CD4-positive, alpha-beta T cell treated with Interleukin-6 for 4 hours (primary cell): ENCODE measurements around the gene KCNH4.
"Not testable (repeated sequence)": the region's sequence is repeated elsewhere in the genome, so short reads cannot be mapped to it uniquely, and the experiment has no call there.

Source experiments
- DNase-seq: peaks from one replicate; pipeline ENCODE4 v3.0.0-alpha.2; 2020; ENCODE audit warnings: mixed read lengths

KCNH4 gene

GRCh38 chr17:42180922-42181850 lies at the start of gene KCNH4:
TSS of gene KCNH4 (minus strand) at chr17:42181142. CDS start at chr17:42180945, 197 bp downstream.
- peak; percentile 86 for DNase-seq

- DNase-seq = no peak
These were observed 49.3 kb upstream of the KCNH4 start for GRCh38 chr17:42230225-42230624.

GRCh38 chr17:42227849-42228700 lies 47.1 kb upstream of the KCNH4 start:
- DNase-seq = no peak

- no peak for DNase-seq
These were observed 44.7 kb upstream of the KCNH4 start for GRCh38 chr17:42225646-42226045.

- DNase-seq = no peak
These were observed 43.7 kb upstream of the KCNH4 start for GRCh38 chr17:42224651-42225050.

GRCh38 chr17:42221886-42222745 lies 41.2 kb upstream of the KCNH4 start:
- DNase-seq = peak; percentile 79

- DNase-seq = not testable (repeated sequence)
These were observed 38.3 kb upstream of the KCNH4 start for GRCh38 chr17:42219280-42219679.

GRCh38 chr17:42214156-42214555 lies 33.2 kb upstream of the KCNH4 start:
- DNase-seq = no peak

GRCh38 chr17:42212382-42212781 lies 31.4 kb upstream of the KCNH4 start:
- no peak for DNase-seq

- not testable (repeated sequence) for DNase-seq
These were observed 31.0 kb upstream of the KCNH4 start for GRCh38 chr17:42211921-42212341.

- DNase-seq = no peak
These were observed 29.1 kb upstream of the KCNH4 start for GRCh38 chr17:42210046-42210445.

GRCh38 chr17:42206153-42206612 lies 25.2 kb upstream of the KCNH4 start:
- not testable (repeated sequence) for DNase-seq

GRCh38 chr17:42203354-42203753 lies 22.4 kb upstream of the KCNH4 start:
- DNase-seq = no peak

GRCh38 chr17:42202696-42203095 lies 21.8 kb upstream of the KCNH4 start:
- DNase-seq = no peak

GRCh38 chr17:42202159-42202558 lies 21.2 kb upstream of the KCNH4 start:
- no peak for DNase-seq

GRCh38 chr17:42201458-42201772 lies 20.5 kb upstream of the KCNH4 start:
- no peak for DNase-seq

- no peak for DNase-seq
These were observed 19.9 kb upstream of the KCNH4 start for GRCh38 chr17:42200706-42201457.

- no peak for DNase-seq
These were observed 18.6 kb upstream of the KCNH4 start for GRCh38 chr17:42199416-42200011.

- DNase-seq = no peak
These were observed 18.0 kb upstream of the KCNH4 start for GRCh38 chr17:42198897-42199296.

- no peak for DNase-seq
These were observed 16.7 kb upstream of the KCNH4 start for GRCh38 chr17:42197564-42198156.
